Central memory CD8-positive, alpha-beta T cell (primary cell): ENCODE measurements around the gene C6orf163.

Experiments used
- ATAC-seq: fragments of 150-1000 bp; cut with Tn5 transposase; replicated peaks from 2 replicates; pipeline ENCODE4 v1.10.0; 2022; ENCODE audit warnings: mild to moderate bottlenecking, moderate FRiP score, moderate number of reproducible peaks; ENCODE audit not compliant: poor library complexity, severe bottlenecking; ENCODE audit errors: extremely low read depth
- DNase-seq, 2 donors: peaks; one replicate each; pipeline ENCODE4 v3.0.0; 2021; ENCODE audit warnings: low spot score in 2 of 2
- H3K27ac Mint-ChIP-seq: one replicate; pipeline ENCODE4 v1.8.0; 2022; ENCODE audit warnings: low read depth, mild to moderate bottlenecking, moderate library complexity, mixed read lengths
- H3K27me3 Mint-ChIP-seq: one replicate; pipeline ENCODE4 v1.8.0; 2022; ENCODE audit warnings: mixed read lengths
- H3K36me3 Mint-ChIP-seq: one replicate; pipeline ENCODE4 v1.8.0; 2022; ENCODE audit warnings: mild to moderate bottlenecking, moderate library complexity, mixed read lengths; ENCODE audit not compliant: insufficient read depth
- H3K4me1 Mint-ChIP-seq: one replicate; pipeline ENCODE4 v1.8.0; 2022; ENCODE audit warnings: mixed read lengths
- H3K4me3 Mint-ChIP-seq: one replicate; pipeline ENCODE4 v1.8.0; 2022; ENCODE audit warnings: mild to moderate bottlenecking, moderate library complexity, mixed read lengths
- H3K9me3 Mint-ChIP-seq: one replicate; pipeline ENCODE4 v1.8.0; 2022; ENCODE audit warnings: mixed read lengths

C6orf163 gene

GRCh38 chr6:87366072-87366827 lies 21.6 kb downstream of the C6orf163 start:
- no peaks in the 10 kb centered on the region for H3K36me3 Mint-ChIP-seq
- H3K4me1 Mint-ChIP-seq: no peaks in the 10 kb centered on the region
- H3K27me3 Mint-ChIP-seq: no peaks in the 10 kb centered on the region
- no peak overlapping the region for H3K4me3 Mint-ChIP-seq
- peaks cover 5% of the 10 kb centered on the region for H3K9me3 Mint-ChIP-seq
- DNase-seq (no peak), ATAC-seq (no peak)
- no peak overlapping the region for H3K27ac Mint-ChIP-seq

DNA sequence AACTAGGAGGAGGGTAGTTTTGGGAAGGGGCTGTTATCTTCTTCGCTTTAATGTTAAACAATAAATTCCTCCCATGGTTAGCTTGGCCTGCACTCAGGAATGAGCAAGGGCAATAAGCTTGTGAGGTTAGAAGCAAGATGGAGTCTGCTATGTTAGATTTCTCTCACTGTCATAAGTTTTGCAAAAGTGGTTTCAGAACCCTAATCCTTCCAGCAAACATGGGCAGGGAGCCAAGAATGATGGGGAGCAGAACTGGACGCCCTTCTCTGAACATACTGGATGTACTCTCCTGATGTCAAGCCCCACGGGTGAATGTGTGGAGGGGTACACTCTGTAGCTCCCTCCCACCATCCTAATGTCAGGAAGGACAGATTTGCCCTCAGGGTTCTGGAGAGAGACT lies 22.3 kb downstream of the C6orf163 start:
- H3K27ac Mint-ChIP-seq: no peak overlapping the region

DNA sequence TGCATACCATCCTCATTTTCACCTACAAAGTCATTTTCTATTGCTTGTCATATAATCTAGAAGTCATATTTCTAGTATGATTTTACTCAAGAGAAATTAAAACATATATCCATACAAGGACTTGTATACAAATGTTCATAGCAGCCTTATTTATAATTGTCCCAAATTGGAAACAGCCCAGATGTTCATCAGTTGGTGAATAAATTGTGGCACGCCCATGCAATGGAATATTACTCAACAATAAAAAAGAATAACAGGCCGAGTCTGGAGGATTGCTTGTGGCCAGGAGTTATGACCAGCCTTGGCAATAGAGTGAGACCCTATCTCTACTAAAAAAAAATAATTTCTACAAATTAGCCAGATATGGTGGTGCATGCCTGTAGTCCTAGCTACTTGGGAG lies 28.8 kb downstream of the C6orf163 start:
- Mint-ChIP-seq H3K36me3 (no peaks in the 10 kb centered on the region), H3K9me3 (peaks cover 5% of the 10 kb centered on the region), H3K27me3 (no peaks in the 10 kb centered on the region), H3K27ac (no peak overlapping the region), H3K4me3 (no peak overlapping the region), H3K4me1 (no peaks in the 10 kb centered on the region)
- DNase-seq (no peak), ATAC-seq (no peak)

More for the DNA sequence above, 22.3 kb downstream of the C6orf163 start:
- no peak overlapping the region for H3K4me3 Mint-ChIP-seq
- H3K9me3 Mint-ChIP-seq: peaks cover 5% of the 10 kb centered on the region
- H3K36me3 Mint-ChIP-seq: no peaks in the 10 kb centered on the region
- no peak for DNase-seq
- no peak for ATAC-seq
- H3K27me3 Mint-ChIP-seq: no peaks in the 10 kb centered on the region
- H3K4me1 Mint-ChIP-seq: no peaks in the 10 kb centered on the region

- no peak overlapping the region for H3K27ac Mint-ChIP-seq
- H3K36me3 Mint-ChIP-seq: no peaks in the 10 kb centered on the region
- no peak for ATAC-seq
- no peak for DNase-seq
- H3K9me3 Mint-ChIP-seq: no peaks in the 10 kb centered on the region
- no peaks in the 10 kb centered on the region for H3K27me3 Mint-ChIP-seq
- H3K4me3 Mint-ChIP-seq: no peak overlapping the region
- no peaks in the 10 kb centered on the region for H3K4me1 Mint-ChIP-seq
Observed at GRCh38 chr6:87375315-87375714, 30.7 kb downstream of the C6orf163 start.

- Mint-ChIP-seq H3K4me3 (no peak overlapping the region), H3K27me3 (no peaks in the 10 kb centered on the region), H3K9me3 (no peaks in the 10 kb centered on the region), H3K27ac (no peak overlapping the region), H3K36me3 (no peaks in the 10 kb centered on the region), H3K4me1 (no peaks in the 10 kb centered on the region)
- DNase-seq: no peak
- ATAC-seq: no peak
Observed at GRCh38 chr6:87376643-87377042, 32.0 kb downstream of the C6orf163 start.

- Mint-ChIP-seq H3K27me3 (no peaks in the 10 kb centered on the region), H3K27ac (no peak overlapping the region), H3K4me3 (no peak overlapping the region), H3K4me1 (no peaks in the 10 kb centered on the region), H3K36me3 (no peaks in the 10 kb centered on the region), H3K9me3 (no peaks in the 10 kb centered on the region)
- DNase-seq: no peak
- ATAC-seq: no peak
Observed at GRCh38 chr6:87378947-87379346, 34.3 kb downstream of the C6orf163 start.

- DNase-seq (no peak), ATAC-seq (no peak)
- Mint-ChIP-seq H3K4me3 (no peak overlapping the region), H3K4me1 (no peaks in the 10 kb centered on the region), H3K9me3 (no peaks in the 10 kb centered on the region), H3K27ac (no peak overlapping the region), H3K27me3 (no peaks in the 10 kb centered on the region), H3K36me3 (no peaks in the 10 kb centered on the region)
Observed at GRCh38 chr6:87382861-87383260, 38.2 kb downstream of the C6orf163 start.

- no peaks in the 10 kb centered on the region for H3K9me3 Mint-ChIP-seq
- H3K4me1 Mint-ChIP-seq: no peaks in the 10 kb centered on the region
- DNase-seq (no peak), ATAC-seq (no peak)
- no peaks in the 10 kb centered on the region for H3K36me3 Mint-ChIP-seq
- no peaks in the 10 kb centered on the region for H3K27me3 Mint-ChIP-seq
- H3K4me3 Mint-ChIP-seq: no peak overlapping the region
- H3K27ac Mint-ChIP-seq: no peak overlapping the region
Observed at GRCh38 chr6:87384038-87384437, 39.4 kb downstream of the C6orf163 start.

- Mint-ChIP-seq H3K27ac (no peak overlapping the region), H3K4me1 (no peaks in the 10 kb centered on the region), H3K4me3 (no peak overlapping the region), H3K9me3 (no peaks in the 10 kb centered on the region), H3K27me3 (no peaks in the 10 kb centered on the region), H3K36me3 (no peaks in the 10 kb centered on the region)
- DNase-seq (no peak), ATAC-seq (no peak)
Observed at GRCh38 chr6:87384449-87384848, 39.8 kb downstream of the C6orf163 start.

DNA sequence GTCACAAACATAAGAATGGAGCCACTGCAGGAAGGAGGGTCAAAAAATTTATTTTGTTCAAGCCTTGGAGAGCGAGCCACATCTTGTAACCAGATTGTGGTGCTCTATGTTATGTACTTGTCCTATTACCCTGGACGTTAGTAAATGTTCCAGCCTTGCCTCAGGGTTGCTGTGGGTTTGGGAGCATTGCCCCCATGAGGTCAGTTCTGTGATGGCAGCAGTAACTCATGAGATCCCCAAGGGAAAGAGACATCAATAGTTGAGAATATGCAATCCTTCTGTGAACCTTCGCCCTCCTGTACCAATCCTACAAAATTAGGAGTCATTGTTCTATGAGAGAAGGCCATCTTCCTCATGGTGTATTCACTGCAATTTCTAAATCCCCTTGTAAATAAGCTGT lies 46.7 kb downstream of the C6orf163 start:
- DNase-seq: no peak
- H3K36me3 Mint-ChIP-seq: no peaks in the 10 kb centered on the region
- no peak overlapping the region for H3K4me3 Mint-ChIP-seq
- ATAC-seq: no peak
- H3K9me3 Mint-ChIP-seq: no peaks in the 10 kb centered on the region
- H3K27ac Mint-ChIP-seq: no peak overlapping the region
- H3K4me1 Mint-ChIP-seq: no peaks in the 10 kb centered on the region
- H3K27me3 Mint-ChIP-seq: no peaks in the 10 kb centered on the region

GRCh38 chr6:87393026-87393622 lies 48.5 kb downstream of the C6orf163 start:
- peak in 1 of 2 donors; percentile 38 for DNase-seq
- Mint-ChIP-seq H3K27ac (no peak overlapping the region), H3K4me3 (no peak overlapping the region)

DNA sequence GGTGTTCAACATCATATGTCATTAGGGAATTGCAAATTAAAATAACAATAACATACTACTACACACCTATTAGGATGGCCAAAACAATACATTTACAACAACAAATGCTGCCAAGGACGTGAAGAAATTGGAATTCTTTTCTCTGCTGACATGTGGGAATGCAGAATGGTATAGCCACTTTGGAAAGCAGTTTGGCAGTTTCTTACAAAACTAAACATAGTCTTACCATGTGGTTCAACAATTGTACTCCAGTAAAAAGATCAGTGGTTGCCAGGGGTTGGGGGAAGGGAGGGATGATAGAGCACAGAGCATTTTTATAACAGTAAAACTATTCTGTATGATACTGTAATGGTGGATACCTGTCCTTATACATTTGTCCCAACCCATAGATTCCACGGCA lies 50.8 kb downstream of the C6orf163 start:
- H3K27me3 Mint-ChIP-seq: no peaks in the 10 kb centered on the region
- no peaks in the 10 kb centered on the region for H3K36me3 Mint-ChIP-seq
- DNase-seq: no peak
- ATAC-seq: no peak
- no peaks in the 10 kb centered on the region for H3K4me1 Mint-ChIP-seq
- H3K27ac Mint-ChIP-seq: no peak overlapping the region
- H3K4me3 Mint-ChIP-seq: no peak overlapping the region
- no peaks in the 10 kb centered on the region for H3K9me3 Mint-ChIP-seq

More at GRCh38 chr6:87393026-87393622, 48.5 kb downstream of the C6orf163 start:
- Mint-ChIP-seq H3K9me3 (no peaks in the 10 kb centered on the region), H3K36me3 (no peaks in the 10 kb centered on the region), H3K4me1 (no peaks in the 10 kb centered on the region), H3K27me3 (no peaks in the 10 kb centered on the region)
- ATAC-seq: peak; percentile 96

GRCh38 chr6:87396595-87397392 lies 52.2 kb downstream of the C6orf163 start:
- Mint-ChIP-seq H3K27me3 (no peaks in the 10 kb centered on the region), H3K27ac (no peak overlapping the region), H3K9me3 (no peaks in the 10 kb centered on the region), H3K36me3 (no peaks in the 10 kb centered on the region), H3K4me1 (no peaks in the 10 kb centered on the region), H3K4me3 (no peak overlapping the region)
- DNase-seq: no peak
- ATAC-seq: no peak
